Loucy (cell line): ENCODE results near the gene FGFR4.
A peak's percentile ranks its signal among the peaks of the same experiment; 100 is the strongest.

Experiments
- H2AFZ ChIP-seq: fragments of 200-600 bp; sonication (generic); 2 replicates; pipeline ENCODE4 v1.6.0; 2016; ENCODE audit warnings: antibody characterized with exemption, mild to moderate bottlenecking, low read length, moderate library complexity
- H3F3A ChIP-seq: fragments of 200-600 bp; 2 replicates; pipeline ENCODE4 v1.6.0; 2016; ENCODE audit warnings: antibody characterized with exemption, low read depth, mild to moderate bottlenecking
- H3K27me3 ChIP-seq: fragments of 200-600 bp; sonication (generic); 2 replicates; pipeline ENCODE4 v1.6.1; 2014; ENCODE audit warnings: low read length, mild to moderate bottlenecking; ENCODE audit not compliant: insufficient read depth, poor library complexity, severe bottlenecking
- H3K36me3 ChIP-seq: fragments of 200-600 bp; sonication (generic); 2 replicates; pipeline ENCODE4 v1.6.1; 2016; ENCODE audit warnings: low read length; ENCODE audit not compliant: insufficient read depth
- H3K4me1 ChIP-seq: fragments of 200-600 bp; sonication (generic); 2 replicates; pipeline ENCODE4 v1.5.1; 2014; ENCODE audit warnings: low read length, mild to moderate bottlenecking; ENCODE audit not compliant: insufficient read depth, poor library complexity, severe bottlenecking
- H3K4me2 ChIP-seq: fragments of 200-600 bp; sonication (generic); 2 replicates; pipeline ENCODE4 v1.6.0; 2014; ENCODE audit warnings: antibody characterized with exemption, low read length, low read depth, mild to moderate bottlenecking; ENCODE audit not compliant: poor library complexity, severe bottlenecking
- H3K4me3 ChIP-seq: fragments of 200-600 bp; sonication (generic); 2 replicates; pipeline ENCODE4 v1.5.1; 2014; ENCODE audit warnings: low read length, mild to moderate bottlenecking, mixed read lengths; ENCODE audit not compliant: poor library complexity, severe bottlenecking
- H3K79me2 ChIP-seq: fragments of 200-600 bp; sonication (generic); 2 replicates; pipeline ENCODE4 v1.6.1; 2014; ENCODE audit warnings: low read length; ENCODE audit not compliant: insufficient read depth
- H3K9ac ChIP-seq: fragments of 200-600 bp; sonication (generic); 2 replicates; pipeline ENCODE4 v1.6.0; 2014; ENCODE audit warnings: mild to moderate bottlenecking, low read depth, low read length, moderate library complexity; ENCODE audit not compliant: poor library complexity, severe bottlenecking
- H3K9me2 ChIP-seq: fragments of 200-600 bp; sonication (generic); replicated peaks from 2 replicates; pipeline ENCODE4 v1.6.1; 2016; ENCODE audit warnings: low read depth, low read length, mixed read lengths
- H3K9me3 ChIP-seq: fragments of 200-600 bp; sonication (generic); 2 replicates; pipeline ENCODE4 v1.6.1; 2014; ENCODE audit warnings: mild to moderate bottlenecking, antibody characterized with exemption, low read length, low read depth; ENCODE audit not compliant: insufficient read depth
- H4K20me1 ChIP-seq: fragments of 200-600 bp; sonication (generic); 2 replicates; pipeline ENCODE4 v1.6.0; 2014; ENCODE audit warnings: antibody characterized with exemption, low read length, mild to moderate bottlenecking; ENCODE audit not compliant: insufficient read depth, poor library complexity, severe bottlenecking
- CTCF ChIP-seq: fragments of 200-600 bp; sonication (generic); conservative IDR thresholded peaks from 2 replicates; pipeline ENCODE4 v1.5.1; 2014; ENCODE audit warnings: mild to moderate bottlenecking, antibody characterized with exemption, low read length
- EZH2phosphoT487 ChIP-seq: fragments of 200-600 bp; IDR thresholded peaks from 2 replicates; pipeline ENCODE4 v1.6.1; 2018; ENCODE audit warnings: antibody characterized with exemption, mild to moderate bottlenecking, moderate library complexity, borderline replicate concordance

Gene FGFR4

GRCh38 chr5:177070536-177071191 is 16.1 kb upstream of the FGFR4 start:
- H3K4me2 ChIP-seq: no peak overlapping the region
- no peaks in the 10 kb centered on the region for H3F3A ChIP-seq

GRCh38 chr5:177071666-177072385 is 14.9 kb upstream of the FGFR4 start:
- Histone ChIP-seq H4K20me1 (no peaks in the 10 kb centered on the region), H3K9me2 (no peaks in the 10 kb centered on the region), H3K27me3 (no peaks in the 10 kb centered on the region), H3K79me2 (no peaks in the 10 kb centered on the region), H3K4me2 (no peak overlapping the region), H2AFZ (no peak overlapping the region), H3F3A (no peaks in the 10 kb centered on the region), H3K9me3 (no peaks in the 10 kb centered on the region), H3K36me3 (no peaks in the 10 kb centered on the region), H3K4me3 (no peak overlapping the region), H3K9ac (no peak overlapping the region), H3K4me1 (no peaks in the 10 kb centered on the region)
- TF ChIP-seq EZH2phosphoT487: no peak
- TF ChIP-seq CTCF: peak; percentile 68

More at GRCh38 chr5:177070536-177071191, 16.1 kb upstream of the FGFR4 start:
- H2AFZ ChIP-seq: no peak overlapping the region
- H3K9ac ChIP-seq: no peak overlapping the region
- no peaks in the 10 kb centered on the region for H3K36me3 ChIP-seq
- no peak overlapping the region for H3K4me3 ChIP-seq
- no peaks in the 10 kb centered on the region for H3K4me1 ChIP-seq
- no peaks in the 10 kb centered on the region for H4K20me1 ChIP-seq
- TF ChIP-seq EZH2phosphoT487: no peak
- no peak for TF ChIP-seq CTCF
- no peaks in the 10 kb centered on the region for H3K9me3 ChIP-seq
- no peaks in the 10 kb centered on the region for H3K27me3 ChIP-seq
- no peaks in the 10 kb centered on the region for H3K79me2 ChIP-seq
- no peaks in the 10 kb centered on the region for H3K9me2 ChIP-seq

GRCh38 chr5:177077335-177077734 is 9.4 kb upstream of the FGFR4 start:
- no peak overlapping the region for H2AFZ ChIP-seq
- no peak overlapping the region for H3K9ac ChIP-seq
- H3K27me3 ChIP-seq: no peaks in the 10 kb centered on the region
- no peaks in the 10 kb centered on the region for H3F3A ChIP-seq
- no peaks in the 10 kb centered on the region for H3K9me3 ChIP-seq
- no peak overlapping the region for H3K4me2 ChIP-seq
- no peaks in the 10 kb centered on the region for H4K20me1 ChIP-seq
- no peaks in the 10 kb centered on the region for H3K9me2 ChIP-seq
- H3K79me2 ChIP-seq: no peaks in the 10 kb centered on the region
- no peaks in the 10 kb centered on the region for H3K36me3 ChIP-seq
- no peak for TF ChIP-seq EZH2phosphoT487
- TF ChIP-seq CTCF: no peak
- no peak overlapping the region for H3K4me3 ChIP-seq
- no peaks in the 10 kb centered on the region for H3K4me1 ChIP-seq
